ENCODE results near the gene USP16. TPM values are rescaled to one million over a fixed set of nuclear protein-coding genes. Genes with fewer than 3 reads are reported as not detected.
A peak's percentile ranks its signal among the peaks of the same experiment; 100 is the strongest.
"Not testable (repeated sequence)": the region's sequence is repeated elsewhere in the genome, so short reads cannot be mapped to it uniquely, and the experiment has no call there.

Gene USP16
- total RNA-seq (ENCODE audit: insufficient read depth, low replicate concordance), result 35.9 TPM

GRCh38 chr21:29024474-29025327 lies at the start of gene USP16:
USP16 (plus strand) TSS chr21:29024668; CDS start chr21:29027914, 3,246 bp downstream.
- peak; percentile 99 for DNase-seq (ENCODE audit: low spot score)

- DNase-seq (ENCODE audit: low spot score), result no peak
Observed at GRCh38 chr21:28975397-28975796, 49.1 kb upstream of the USP16 start.

- DNase-seq (ENCODE audit: low spot score), result no peak
Observed at GRCh38 chr21:28979092-28979491, 45.4 kb upstream of the USP16 start.

- no peak for DNase-seq (ENCODE audit: low spot score)
Observed at GRCh38 chr21:28982637-28983036, 41.8 kb upstream of the USP16 start.

- DNase-seq (ENCODE audit: low spot score), result no peak
Observed at GRCh38 chr21:28986677-28987076, 37.8 kb upstream of the USP16 start.

- not testable (repeated sequence) for DNase-seq (ENCODE audit: low spot score)
Observed at GRCh38 chr21:28988146-28988545, 36.3 kb upstream of the USP16 start.

- DNase-seq (ENCODE audit: low spot score), result no peak
Observed at GRCh38 chr21:28991861-28992525, 32.5 kb upstream of the USP16 start.

- DNase-seq (ENCODE audit: low spot score), result peak; percentile 99
Observed at GRCh38 chr21:28992526-28993292, 31.8 kb upstream of the USP16 start, which contains the start of gene LTN1. LTN1 (minus strand) TSS chr21:28992877; CDS start chr21:28992805, 72 bp downstream.

GRCh38 chr21:28993293-28993629 lies 31.2 kb upstream of the USP16 start:
- DNase-seq (ENCODE audit: low spot score), result no peak

- DNase-seq (ENCODE audit: low spot score), result peak; percentile 97
Observed at GRCh38 chr21:29002442-29003144, 21.9 kb upstream of the USP16 start.

GRCh38 chr21:29005696-29006095 lies 18.8 kb upstream of the USP16 start:
- DNase-seq (ENCODE audit: low spot score), result no peak

- DNase-seq (ENCODE audit: low spot score), result no peak
Observed at GRCh38 chr21:29007135-29007534, 17.3 kb upstream of the USP16 start.

- DNase-seq (ENCODE audit: low spot score), result no peak
Observed at GRCh38 chr21:29007810-29008209, 16.7 kb upstream of the USP16 start.

GRCh38 chr21:29008367-29008766 lies 16.1 kb upstream of the USP16 start:
- no peak for DNase-seq (ENCODE audit: low spot score)

GRCh38 chr21:29011236-29011635 lies 13.2 kb upstream of the USP16 start:
- not testable (repeated sequence) for DNase-seq (ENCODE audit: low spot score)

GRCh38 chr21:29017639-29018237 lies 6.7 kb upstream of the USP16 start:
- no peak for DNase-seq (ENCODE audit: low spot score)

- no peak for DNase-seq (ENCODE audit: low spot score)
Observed at GRCh38 chr21:29018540-29018939, 5.9 kb upstream of the USP16 start.

GRCh38 chr21:29022166-29022565 lies 2.3 kb upstream of the USP16 start:
- DNase-seq (ENCODE audit: low spot score), result no peak

GRCh38 chr21:29025328-29025713 lies 853 bp downstream of the USP16 start:
- no peak for DNase-seq (ENCODE audit: low spot score)

GRCh38 chr21:29029524-29029923 lies 5.1 kb downstream of the USP16 start:
- no peak for DNase-seq (ENCODE audit: low spot score)

GRCh38 chr21:29030909-29031308 lies 6.4 kb downstream of the USP16 start:
- no peak for DNase-seq (ENCODE audit: low spot score)

Data from umbilical cord (tissue), 2 donors.